ENCODE measurements around the gene ACSL3.

ACSL3 gene

DNA sequence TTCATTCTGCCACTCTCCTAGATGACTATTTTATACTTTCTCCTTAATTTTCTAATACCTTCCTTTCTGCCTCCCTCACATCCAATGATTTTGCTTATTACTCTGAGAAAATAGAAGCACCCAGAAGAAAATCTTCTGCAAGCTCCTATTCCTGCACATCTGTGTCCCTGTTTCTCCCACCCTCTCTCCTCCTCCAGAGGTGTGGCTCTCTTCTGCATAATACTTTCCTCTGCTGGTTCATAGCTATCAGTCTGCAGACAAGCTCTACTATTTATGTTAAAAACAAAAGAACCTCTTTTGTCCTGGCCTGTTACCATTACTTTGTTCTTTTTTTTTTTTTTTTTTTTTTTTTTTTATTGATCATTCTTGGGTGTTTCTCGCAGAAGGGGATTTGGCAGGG is 34.3 kb downstream of the ACSL3 start:
- WGBS (ENCODE audit: insufficient coverage, insufficient read length) = no CpG with 5 or more reads among the region's 1 CpG
- no peak overlapping the region for H3K27ac ChIP-seq (ENCODE audit: low read length)
- H3K4me1 ChIP-seq (ENCODE audit: control insufficient read depth, insufficient read depth, low read length) = 0 out of 2 replicates have a peak, but pooled peaks cover 1% of the 10 kb centered on the region

DNA sequence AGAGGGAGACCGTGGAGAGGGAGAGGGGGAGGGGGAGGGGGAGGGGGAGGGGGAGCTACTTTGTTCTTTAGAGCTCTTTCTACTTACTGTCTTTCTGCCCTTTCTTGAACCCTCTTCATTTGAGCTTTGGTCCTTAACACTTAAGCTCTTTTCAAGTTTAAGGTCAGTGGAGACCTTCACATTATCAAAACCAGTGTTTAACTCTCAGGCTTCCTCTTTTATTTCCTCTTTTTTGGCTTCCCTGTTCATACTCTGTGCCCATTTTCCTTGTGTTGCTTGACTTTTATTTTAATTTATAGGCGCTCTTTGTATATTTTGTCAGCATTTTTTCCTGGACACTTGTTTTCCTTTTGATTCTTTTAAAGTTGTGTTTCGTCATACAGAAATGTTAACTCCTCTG is 37.1 kb downstream of the ACSL3 start:
- no peak overlapping the region for H3K27ac ChIP-seq (ENCODE audit: low read length)
- H3K36me3 ChIP-seq (ENCODE audit: control insufficient read depth, insufficient read depth, low read length) = no peaks in the 10 kb centered on the region
- DNase-seq (ENCODE audit: low read depth, low spot score) = no peak
- no peaks in the 10 kb centered on the region for H3K27me3 ChIP-seq (ENCODE audit: control insufficient read depth, insufficient read depth, low read length)
- no CpG with 5 or more reads among the region's 3 CpGs for WGBS (ENCODE audit: insufficient coverage, insufficient read length)
- H3K4me1 ChIP-seq (ENCODE audit: control insufficient read depth, insufficient read depth, low read length) = 0 out of 2 replicates have a peak, but pooled peaks cover 1% of the 10 kb centered on the region
- H3K4me3 ChIP-seq (ENCODE audit: low read length) = no peak overlapping the region
- no peaks in the 10 kb centered on the region for H3K9me3 ChIP-seq (ENCODE audit: control insufficient read depth, insufficient read depth, low read length)

More for the DNA sequence above, 34.3 kb downstream of the ACSL3 start:
- Histone ChIP-seq H3K9me3 (ENCODE audit: control insufficient read depth, insufficient read depth, low read length) (no peaks in the 10 kb centered on the region), H3K27me3 (ENCODE audit: control insufficient read depth, insufficient read depth, low read length) (no peaks in the 10 kb centered on the region), H3K36me3 (ENCODE audit: control insufficient read depth, insufficient read depth, low read length) (no peaks in the 10 kb centered on the region), H3K4me3 (ENCODE audit: low read length) (no peak overlapping the region)
- no peak for DNase-seq (ENCODE audit: low read depth, low spot score)

DNA sequence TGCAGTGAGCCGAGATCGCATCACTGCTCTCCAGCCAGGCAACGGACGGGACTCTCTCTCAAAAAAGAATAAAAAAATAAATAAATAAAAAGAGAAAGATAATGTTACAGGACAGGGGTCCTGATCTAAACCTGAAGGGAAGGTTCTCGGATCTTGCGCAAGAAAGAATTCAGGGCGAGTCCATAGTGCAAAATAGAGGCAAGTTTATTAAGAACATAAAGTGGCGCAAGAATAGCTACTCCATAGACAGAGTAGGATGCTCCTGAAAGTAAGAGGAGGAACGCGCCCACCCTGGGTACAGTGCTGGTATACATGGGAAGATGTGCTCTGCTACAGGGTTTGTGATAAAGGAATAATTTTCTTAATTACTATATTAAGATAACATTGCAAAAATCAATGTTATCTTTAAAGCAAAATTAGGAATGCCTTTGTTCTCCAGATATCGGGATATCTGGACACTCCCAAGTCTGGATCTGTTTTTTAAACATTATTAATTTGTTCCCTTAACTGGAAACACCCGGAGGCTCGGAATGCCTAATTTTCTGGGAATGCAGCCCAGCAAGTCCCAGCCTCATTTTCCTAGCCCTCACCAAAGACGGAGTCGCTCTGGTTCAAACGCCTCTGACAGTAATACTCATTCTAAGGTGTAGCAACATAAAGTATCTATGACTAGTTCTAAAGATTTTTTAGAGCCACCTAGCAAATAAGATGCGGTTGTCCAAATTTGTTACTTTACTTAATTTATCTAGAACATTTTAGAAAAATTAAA is 38.8 kb downstream of the ACSL3 start:
- Histone ChIP-seq H3K27ac (ENCODE audit: low read length) (no peak overlapping the region), H3K9me3 (ENCODE audit: control insufficient read depth, insufficient read depth, low read length) (no peaks in the 10 kb centered on the region), H3K27me3 (ENCODE audit: control insufficient read depth, insufficient read depth, low read length) (no peaks in the 10 kb centered on the region), H3K4me1 (ENCODE audit: control insufficient read depth, insufficient read depth, low read length) (no peaks in the 10 kb centered on the region), H3K4me3 (ENCODE audit: low read length) (no peak overlapping the region), H3K36me3 (ENCODE audit: control insufficient read depth, insufficient read depth, low read length) (no peaks in the 10 kb centered on the region)
- no peak for DNase-seq (ENCODE audit: low read depth, low spot score)
- no CpG with 5 or more reads among the region's 17 CpGs for WGBS (ENCODE audit: insufficient coverage, insufficient read length)

DNA sequence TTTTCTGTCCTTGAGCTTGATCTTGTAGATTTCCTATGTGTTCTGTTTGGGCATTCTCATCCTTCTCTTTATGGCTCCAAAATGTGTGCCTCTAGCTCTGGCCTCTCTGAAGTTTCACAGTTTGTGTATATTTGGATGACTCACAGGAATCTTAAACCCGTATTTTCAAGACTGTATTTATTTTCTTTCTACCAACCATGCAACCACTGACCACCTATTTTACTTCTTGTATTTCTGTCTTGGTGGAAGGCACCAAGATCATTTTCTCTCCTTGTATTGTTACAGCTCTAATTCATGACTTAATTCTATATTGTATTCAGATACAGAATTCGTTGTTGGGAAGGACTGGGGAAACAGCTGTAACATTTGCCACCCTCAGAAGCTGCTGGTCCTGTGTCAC is 39.5 kb downstream of the ACSL3 start:
- no CpG with 5 or more reads among the region's 2 CpGs for WGBS (ENCODE audit: insufficient coverage, insufficient read length)
- Histone ChIP-seq H3K27ac (ENCODE audit: low read length) (no peak overlapping the region), H3K36me3 (ENCODE audit: control insufficient read depth, insufficient read depth, low read length) (no peaks in the 10 kb centered on the region), H3K4me3 (ENCODE audit: low read length) (no peak overlapping the region), H3K27me3 (ENCODE audit: control insufficient read depth, insufficient read depth, low read length) (no peaks in the 10 kb centered on the region), H3K9me3 (ENCODE audit: control insufficient read depth, insufficient read depth, low read length) (no peaks in the 10 kb centered on the region), H3K4me1 (ENCODE audit: control insufficient read depth, insufficient read depth, low read length) (no peaks in the 10 kb centered on the region)
- DNase-seq (ENCODE audit: low read depth, low spot score) = no peak

DNA sequence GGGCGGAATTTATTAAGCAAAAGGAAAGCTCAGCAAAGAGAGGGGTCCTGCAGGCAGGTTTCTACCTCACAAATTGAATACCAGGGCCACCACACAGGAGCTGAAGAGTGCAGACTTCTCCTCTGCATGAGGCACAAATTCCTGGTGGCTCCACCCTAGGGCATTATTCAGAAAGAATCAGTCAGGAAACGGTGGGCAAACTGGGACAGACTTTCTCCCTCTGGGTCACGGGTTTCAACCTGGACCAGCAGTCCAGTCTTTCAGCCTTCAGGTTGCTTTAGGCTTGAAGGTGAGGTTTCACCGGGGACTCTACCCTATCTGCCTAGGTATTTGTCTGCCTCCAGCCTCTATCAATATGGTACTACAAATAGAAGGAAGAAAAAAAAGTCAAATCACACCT is 41.8 kb downstream of the ACSL3 start:
- Histone ChIP-seq H3K27ac (ENCODE audit: low read length) (no peak overlapping the region), H3K27me3 (ENCODE audit: control insufficient read depth, insufficient read depth, low read length) (no peaks in the 10 kb centered on the region), H3K4me1 (ENCODE audit: control insufficient read depth, insufficient read depth, low read length) (no peaks in the 10 kb centered on the region), H3K9me3 (ENCODE audit: control insufficient read depth, insufficient read depth, low read length) (no peaks in the 10 kb centered on the region), H3K4me3 (ENCODE audit: low read length) (no peak overlapping the region), H3K36me3 (ENCODE audit: control insufficient read depth, insufficient read depth, low read length) (no peaks in the 10 kb centered on the region)
- WGBS (ENCODE audit: insufficient coverage, insufficient read length) = no CpG with 5 or more reads among the region's 4 CpGs
- no peak for DNase-seq (ENCODE audit: low read depth, low spot score)

DNA sequence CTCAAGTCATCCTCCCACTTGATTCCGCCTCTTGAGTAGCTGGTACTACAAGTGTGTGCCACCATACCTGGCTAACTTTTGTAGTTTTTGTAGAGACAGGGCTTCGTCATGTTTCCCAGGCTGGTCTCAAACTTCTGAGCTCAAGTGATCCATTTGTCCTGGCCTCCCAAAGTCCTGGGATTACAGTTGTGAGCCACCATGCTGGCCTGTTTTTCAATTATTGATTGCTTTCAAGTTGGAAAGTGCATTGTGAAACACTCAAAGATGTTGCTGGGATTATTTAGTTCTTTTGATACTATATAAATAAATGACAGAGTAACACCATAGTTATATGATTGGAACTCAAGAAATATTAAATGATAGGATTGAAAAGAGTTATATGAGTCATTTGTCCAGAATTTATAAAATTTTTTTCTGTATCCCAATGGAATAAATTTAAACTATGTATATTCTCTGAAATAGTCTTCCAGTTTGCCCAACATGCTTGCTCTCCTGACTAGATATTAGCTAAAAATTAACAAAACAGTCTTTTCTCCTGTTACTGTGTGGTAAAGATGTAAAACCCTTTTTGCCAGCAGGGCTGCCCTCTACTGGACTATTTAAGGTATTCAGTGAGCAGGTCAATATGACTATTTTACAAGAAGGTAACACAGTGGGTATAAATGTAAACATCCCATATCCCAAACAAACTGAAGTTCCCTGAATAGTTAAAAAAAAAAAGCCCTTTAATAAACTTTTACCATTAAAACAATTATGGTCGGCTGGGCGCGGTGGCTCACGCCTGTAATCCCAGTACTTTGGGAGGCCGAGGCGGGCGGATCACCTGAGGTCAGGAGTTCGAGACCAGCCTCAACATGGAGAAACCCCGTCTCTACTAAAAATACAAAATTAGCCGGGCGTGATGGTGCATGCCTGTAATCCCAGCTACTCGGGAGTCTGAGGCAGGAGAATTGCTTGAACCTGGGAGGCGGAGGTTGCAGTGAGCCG is 42.7 kb downstream of the ACSL3 start:
- no peak for DNase-seq (ENCODE audit: low read depth, low spot score)
- H3K4me1 ChIP-seq (ENCODE audit: control insufficient read depth, insufficient read depth, low read length) = no peaks in the 10 kb centered on the region
- H3K27ac ChIP-seq (ENCODE audit: low read length) = no peak overlapping the region
- H3K9me3 ChIP-seq (ENCODE audit: control insufficient read depth, insufficient read depth, low read length) = no peaks in the 10 kb centered on the region
- WGBS (ENCODE audit: insufficient coverage, insufficient read length) = no CpG with 5 or more reads among the region's 16 CpGs
- H3K4me3 ChIP-seq (ENCODE audit: low read length) = no peak overlapping the region
- no peaks in the 10 kb centered on the region for H3K27me3 ChIP-seq (ENCODE audit: control insufficient read depth, insufficient read depth, low read length)
- H3K36me3 ChIP-seq (ENCODE audit: control insufficient read depth, insufficient read depth, low read length) = no peaks in the 10 kb centered on the region

DNA sequence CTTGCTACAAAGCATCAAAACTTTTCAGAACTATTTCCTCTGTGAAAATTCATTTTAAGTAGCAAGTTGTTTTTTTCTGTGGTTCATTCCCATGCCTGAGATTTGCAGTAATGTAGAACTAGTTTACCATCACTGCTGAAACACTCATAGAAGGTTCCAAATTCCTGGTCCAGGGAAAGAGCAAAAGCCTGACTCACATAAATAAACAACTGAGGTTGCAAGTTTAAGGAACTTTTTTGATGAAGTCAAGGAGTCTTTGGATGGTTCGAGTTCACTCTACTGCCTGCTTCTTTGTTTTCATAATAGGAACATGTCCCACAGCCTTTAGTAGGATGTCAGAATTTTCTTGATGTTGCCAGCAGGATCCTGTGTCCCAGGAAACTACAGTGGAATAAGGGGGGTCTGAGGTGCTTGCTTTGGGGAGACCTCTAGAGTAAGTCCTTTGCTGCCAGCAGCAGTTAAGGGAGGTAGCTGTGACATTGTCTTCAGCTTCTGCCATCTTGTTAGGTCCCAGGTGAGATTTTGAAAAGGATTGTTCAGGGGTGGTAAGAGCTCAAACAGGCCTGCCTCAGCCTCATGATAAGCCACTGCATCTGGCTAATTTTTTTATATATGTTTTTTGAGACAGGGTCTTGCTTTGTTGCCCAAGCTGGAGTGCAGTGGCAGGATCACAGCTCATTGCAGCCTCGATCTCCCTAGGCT is 43.9 kb downstream of the ACSL3 start:
- no peak for DNase-seq (ENCODE audit: low read depth, low spot score)
- H3K36me3 ChIP-seq (ENCODE audit: control insufficient read depth, insufficient read depth, low read length) = peaks cover 2% of the 10 kb centered on the region; the same call in 1 of the 2 replicates
- H3K27me3 ChIP-seq (ENCODE audit: control insufficient read depth, insufficient read depth, low read length) = no peaks in the 10 kb centered on the region
- H3K4me3 ChIP-seq (ENCODE audit: low read length) = no peak overlapping the region
- no peak overlapping the region for H3K27ac ChIP-seq (ENCODE audit: low read length)
- no CpG with 5 or more reads among the region's 2 CpGs for WGBS (ENCODE audit: insufficient coverage, insufficient read length)
- H3K4me1 ChIP-seq (ENCODE audit: control insufficient read depth, insufficient read depth, low read length) = no peaks in the 10 kb centered on the region
- H3K9me3 ChIP-seq (ENCODE audit: control insufficient read depth, insufficient read depth, low read length) = no peaks in the 10 kb centered on the region

DNA sequence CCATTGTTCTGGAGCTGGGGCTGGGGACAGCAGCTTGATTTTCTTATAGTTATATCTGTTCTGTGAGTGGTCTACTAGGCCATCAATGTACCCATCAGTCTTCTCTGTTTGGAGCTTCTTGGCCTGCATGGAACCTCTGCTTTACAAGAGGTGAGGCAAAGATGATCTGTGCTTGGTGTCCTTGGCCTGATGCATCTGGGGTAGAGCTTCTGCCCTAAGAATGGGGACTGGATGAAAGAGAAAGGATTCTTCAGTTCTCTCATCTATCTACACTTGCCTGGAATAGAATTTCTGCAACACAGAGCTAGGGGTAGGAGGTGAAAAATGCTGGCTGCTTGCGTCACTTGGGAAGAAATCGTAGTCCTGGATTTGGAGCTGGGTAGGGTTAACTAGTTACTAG is 46.2 kb downstream of the ACSL3 start:
- Histone ChIP-seq H3K27ac (ENCODE audit: low read length) (no peak overlapping the region), H3K4me1 (ENCODE audit: control insufficient read depth, insufficient read depth, low read length) (no peaks in the 10 kb centered on the region), H3K4me3 (ENCODE audit: low read length) (no peak overlapping the region), H3K27me3 (ENCODE audit: control insufficient read depth, insufficient read depth, low read length) (no peaks in the 10 kb centered on the region), H3K9me3 (ENCODE audit: control insufficient read depth, insufficient read depth, low read length) (no peaks in the 10 kb centered on the region), H3K36me3 (ENCODE audit: control insufficient read depth, insufficient read depth, low read length) (peaks cover 2% of the 10 kb centered on the region; the same call in 1 of the 2 replicates)
- DNase-seq (ENCODE audit: low read depth, low spot score) = no peak
- WGBS (ENCODE audit: insufficient coverage, insufficient read length) = no CpG with 5 or more reads among the region's 2 CpGs

DNA sequence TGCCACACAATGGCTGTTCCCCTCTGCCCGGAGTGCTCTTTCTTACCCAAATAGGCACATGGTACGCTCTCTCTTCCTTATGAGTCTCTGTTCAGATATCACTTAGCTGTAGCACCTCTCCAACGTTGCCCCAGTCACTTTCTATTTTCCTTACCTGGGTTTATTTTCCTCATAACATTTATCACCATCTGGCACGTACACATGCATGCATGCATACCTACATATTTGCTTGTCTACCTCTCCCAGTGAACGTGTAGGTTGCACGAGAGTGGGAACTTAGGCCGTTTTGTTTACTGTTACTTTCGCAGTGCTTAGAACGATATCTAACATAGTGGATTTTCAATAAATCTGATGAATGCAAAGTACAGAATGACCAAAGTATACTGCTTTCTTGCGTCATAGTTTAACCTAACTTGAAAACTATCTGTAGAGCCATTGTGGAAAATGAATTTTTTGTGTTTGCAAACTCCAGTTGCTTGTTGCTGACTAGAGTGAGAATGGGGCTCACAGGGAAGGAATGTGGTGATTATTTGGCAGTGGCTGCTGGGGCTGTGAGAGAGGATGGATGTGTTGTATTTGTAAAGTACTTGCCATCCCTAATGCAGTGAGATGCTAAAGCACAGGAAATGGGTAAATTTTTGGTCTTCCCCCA is 47.1 kb downstream of the ACSL3 start:
- H3K4me3 ChIP-seq (ENCODE audit: low read length) = no peak overlapping the region
- no peaks in the 10 kb centered on the region for H3K9me3 ChIP-seq (ENCODE audit: control insufficient read depth, insufficient read depth, low read length)
- no peaks in the 10 kb centered on the region for H3K27me3 ChIP-seq (ENCODE audit: control insufficient read depth, insufficient read depth, low read length)
- peaks cover 2% of the 10 kb centered on the region; the same call in 1 of the 2 replicates for H3K36me3 ChIP-seq (ENCODE audit: control insufficient read depth, insufficient read depth, low read length)
- WGBS (ENCODE audit: insufficient coverage, insufficient read length) = no CpG with 5 or more reads among the region's 10 CpGs
- H3K4me1 ChIP-seq (ENCODE audit: control insufficient read depth, insufficient read depth, low read length) = no peaks in the 10 kb centered on the region
- DNase-seq (ENCODE audit: low read depth, low spot score) = no peak
- no peak overlapping the region for H3K27ac ChIP-seq (ENCODE audit: low read length)

DNA sequence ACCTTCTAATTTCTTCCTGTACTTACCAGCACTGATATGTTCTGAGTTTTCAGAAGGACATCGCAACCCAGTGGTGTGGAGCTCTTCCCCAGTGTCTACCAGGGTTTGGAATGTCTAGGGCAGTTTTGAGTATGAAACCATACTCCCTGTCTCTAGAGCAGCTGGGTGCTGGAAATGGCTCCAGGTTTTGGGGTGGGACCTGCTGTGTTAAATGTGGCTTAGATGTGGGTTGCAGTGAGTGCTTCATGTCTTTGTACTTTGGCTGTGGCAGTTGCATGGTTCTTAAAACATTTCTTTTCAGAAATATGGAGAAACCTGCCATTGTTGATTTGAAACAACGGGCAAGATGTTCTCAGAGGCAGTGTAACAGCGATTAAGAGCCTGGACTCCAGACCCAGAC is 48.5 kb downstream of the ACSL3 start:
- WGBS (ENCODE audit: insufficient coverage, insufficient read length) = no CpG with 5 or more reads among the region's 3 CpGs
- Histone ChIP-seq H3K27me3 (ENCODE audit: control insufficient read depth, insufficient read depth, low read length) (no peaks in the 10 kb centered on the region), H3K36me3 (ENCODE audit: control insufficient read depth, insufficient read depth, low read length) (peaks cover 2% of the 10 kb centered on the region; the same call in 1 of the 2 replicates), H3K4me1 (ENCODE audit: control insufficient read depth, insufficient read depth, low read length) (no peaks in the 10 kb centered on the region), H3K27ac (ENCODE audit: low read length) (no peak overlapping the region), H3K4me3 (ENCODE audit: low read length) (no peak overlapping the region), H3K9me3 (ENCODE audit: control insufficient read depth, insufficient read depth, low read length) (no peaks in the 10 kb centered on the region)
- DNase-seq (ENCODE audit: low read depth, low spot score) = no peak
